Nephron (organoid): ENCODE data around the gene MRPL36.

Experiments
- H3K27ac Mint-ChIP-seq, 3 experiments: 2 replicates each; pipeline ENCODE4 v1.8.0; 2020; ENCODE audit warnings: mixed read lengths in 3 of 3, mild to moderate bottlenecking in 2 of 3, moderate library complexity in 1 of 3
- H3K27me3 Mint-ChIP-seq: 2 replicates; pipeline ENCODE4 v1.8.0; 2021; ENCODE audit warnings: low read depth, mild to moderate bottlenecking, moderate library complexity, mixed read lengths
- H3K36me3 Mint-ChIP-seq: 2 replicates; pipeline ENCODE4 v1.8.0; 2020; ENCODE audit warnings: low read depth, mixed read lengths
- H3K4me1 Mint-ChIP-seq: 2 replicates; pipeline ENCODE4 v1.8.0; 2020; ENCODE audit warnings: mixed read lengths
- H3K4me3 Mint-ChIP-seq, 3 experiments: 2 replicates each; pipeline ENCODE4 v1.8.0; 2020; ENCODE audit warnings: mild to moderate bottlenecking in 3 of 3, mixed read lengths in 3 of 3, moderate library complexity in 2 of 3
- H3K9me3 Mint-ChIP-seq: 2 replicates; pipeline ENCODE4 v1.8.0; 2020; ENCODE audit warnings: mixed read lengths
- CTCF ChIP-seq, 3 experiments: fragments of 200-600 bp; sonication (generic); IDR thresholded peaks; one replicate each; pipeline ENCODE4 v1.5.0; 2021; ENCODE audit warnings: antibody characterized with exemption in 3 of 3; ENCODE audit not compliant: unreplicated experiment in 3 of 3

The MRPL36 gene

GRCh38 chr5:1836891-1837880 is 37.5 kb upstream of the MRPL36 start:
- Mint-ChIP-seq H3K4me3 (no peak overlapping the region), H3K36me3 (no peaks in the 10 kb centered on the region), H3K9me3 (no peaks in the 10 kb centered on the region), H3K4me1 (peaks cover 23% of the 10 kb centered on the region), H3K27ac (no peak overlapping the region), H3K27me3 (peaks cover 60% of the 10 kb centered on the region)
- TF ChIP-seq CTCF (IDR thresholded peaks at IDR 0.05; ENCODE audit: unreplicated experiment in 3 of 3): no peak

GRCh38 chr5:1836176-1836890 is 36.7 kb upstream of the MRPL36 start:
- no peak overlapping the region for H3K27ac Mint-ChIP-seq
- no peak overlapping the region for H3K4me3 Mint-ChIP-seq
- H3K9me3 Mint-ChIP-seq: no peaks in the 10 kb centered on the region
- H3K4me1 Mint-ChIP-seq: peaks cover 23% of the 10 kb centered on the region
- no peaks in the 10 kb centered on the region for H3K36me3 Mint-ChIP-seq
- TF ChIP-seq CTCF (IDR thresholded peaks at IDR 0.05; ENCODE audit: unreplicated experiment in 3 of 3): no peak
- H3K27me3 Mint-ChIP-seq: peaks cover 64% of the 10 kb centered on the region

- Mint-ChIP-seq H3K9me3 (no peaks in the 10 kb centered on the region), H3K4me3 (no peak overlapping the region), H3K27me3 (peaks cover 62% of the 10 kb centered on the region), H3K27ac (no peak overlapping the region), H3K4me1 (peaks cover 23% of the 10 kb centered on the region), H3K36me3 (no peaks in the 10 kb centered on the region)
- no peak for TF ChIP-seq CTCF (IDR thresholded peaks at IDR 0.05; ENCODE audit: unreplicated experiment in 3 of 3)
These were observed 35.8 kb upstream of the MRPL36 start for GRCh38 chr5:1835431-1835830.

GRCh38 chr5:1834721-1835429 is 35.2 kb upstream of the MRPL36 start:
- H3K4me3 Mint-ChIP-seq: no peak overlapping the region
- TF ChIP-seq CTCF (IDR thresholded peaks at IDR 0.05; ENCODE audit: unreplicated experiment in 3 of 3): no peak
- peaks cover 61% of the 10 kb centered on the region for H3K27me3 Mint-ChIP-seq

GRCh38 chr5:1834022-1834551 is 34.5 kb upstream of the MRPL36 start:
- no peak overlapping the region for H3K27ac Mint-ChIP-seq
- no peaks in the 10 kb centered on the region for H3K9me3 Mint-ChIP-seq
- H3K36me3 Mint-ChIP-seq: peaks cover 7% of the 10 kb centered on the region

More at GRCh38 chr5:1834721-1835429, 35.2 kb upstream of the MRPL36 start:
- H3K36me3 Mint-ChIP-seq: peaks cover 5% of the 10 kb centered on the region
- no peak overlapping the region for H3K27ac Mint-ChIP-seq
- H3K9me3 Mint-ChIP-seq: no peaks in the 10 kb centered on the region
- peaks cover 23% of the 10 kb centered on the region for H3K4me1 Mint-ChIP-seq

More at GRCh38 chr5:1834022-1834551, 34.5 kb upstream of the MRPL36 start:
- Mint-ChIP-seq H3K27me3 (peaks cover 53% of the 10 kb centered on the region), H3K4me1 (peaks cover 23% of the 10 kb centered on the region), H3K4me3 (no peak overlapping the region)
- TF ChIP-seq CTCF (IDR thresholded peaks at IDR 0.05; ENCODE audit: unreplicated experiment in 3 of 3): no peak
